ENCODE results near the gene GOLGA3.
"Not testable (repeated sequence)": the region's sequence is repeated elsewhere in the genome, so short reads cannot be mapped to it uniquely, and the experiment has no call there.

GOLGA3 gene, protein sequence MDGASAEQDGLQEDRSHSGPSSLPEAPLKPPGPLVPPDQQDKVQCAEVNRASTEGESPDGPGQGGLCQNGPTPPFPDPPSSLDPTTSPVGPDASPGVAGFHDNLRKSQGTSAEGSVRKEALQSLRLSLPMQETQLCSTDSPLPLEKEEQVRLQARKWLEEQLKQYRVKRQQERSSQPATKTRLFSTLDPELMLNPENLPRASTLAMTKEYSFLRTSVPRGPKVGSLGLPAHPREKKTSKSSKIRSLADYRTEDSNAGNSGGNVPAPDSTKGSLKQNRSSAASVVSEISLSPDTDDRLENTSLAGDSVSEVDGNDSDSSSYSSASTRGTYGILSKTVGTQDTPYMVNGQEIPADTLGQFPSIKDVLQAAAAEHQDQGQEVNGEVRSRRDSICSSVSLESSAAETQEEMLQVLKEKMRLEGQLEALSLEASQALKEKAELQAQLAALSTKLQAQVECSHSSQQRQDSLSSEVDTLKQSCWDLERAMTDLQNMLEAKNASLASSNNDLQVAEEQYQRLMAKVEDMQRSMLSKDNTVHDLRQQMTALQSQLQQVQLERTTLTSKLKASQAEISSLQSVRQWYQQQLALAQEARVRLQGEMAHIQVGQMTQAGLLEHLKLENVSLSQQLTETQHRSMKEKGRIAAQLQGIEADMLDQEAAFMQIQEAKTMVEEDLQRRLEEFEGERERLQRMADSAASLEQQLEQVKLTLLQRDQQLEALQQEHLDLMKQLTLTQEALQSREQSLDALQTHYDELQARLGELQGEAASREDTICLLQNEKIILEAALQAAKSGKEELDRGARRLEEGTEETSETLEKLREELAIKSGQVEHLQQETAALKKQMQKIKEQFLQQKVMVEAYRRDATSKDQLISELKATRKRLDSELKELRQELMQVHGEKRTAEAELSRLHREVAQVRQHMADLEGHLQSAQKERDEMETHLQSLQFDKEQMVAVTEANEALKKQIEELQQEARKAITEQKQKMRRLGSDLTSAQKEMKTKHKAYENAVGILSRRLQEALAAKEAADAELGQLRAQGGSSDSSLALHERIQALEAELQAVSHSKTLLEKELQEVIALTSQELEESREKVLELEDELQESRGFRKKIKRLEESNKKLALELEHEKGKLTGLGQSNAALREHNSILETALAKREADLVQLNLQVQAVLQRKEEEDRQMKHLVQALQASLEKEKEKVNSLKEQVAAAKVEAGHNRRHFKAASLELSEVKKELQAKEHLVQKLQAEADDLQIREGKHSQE (N-terminal part only)

DNA sequence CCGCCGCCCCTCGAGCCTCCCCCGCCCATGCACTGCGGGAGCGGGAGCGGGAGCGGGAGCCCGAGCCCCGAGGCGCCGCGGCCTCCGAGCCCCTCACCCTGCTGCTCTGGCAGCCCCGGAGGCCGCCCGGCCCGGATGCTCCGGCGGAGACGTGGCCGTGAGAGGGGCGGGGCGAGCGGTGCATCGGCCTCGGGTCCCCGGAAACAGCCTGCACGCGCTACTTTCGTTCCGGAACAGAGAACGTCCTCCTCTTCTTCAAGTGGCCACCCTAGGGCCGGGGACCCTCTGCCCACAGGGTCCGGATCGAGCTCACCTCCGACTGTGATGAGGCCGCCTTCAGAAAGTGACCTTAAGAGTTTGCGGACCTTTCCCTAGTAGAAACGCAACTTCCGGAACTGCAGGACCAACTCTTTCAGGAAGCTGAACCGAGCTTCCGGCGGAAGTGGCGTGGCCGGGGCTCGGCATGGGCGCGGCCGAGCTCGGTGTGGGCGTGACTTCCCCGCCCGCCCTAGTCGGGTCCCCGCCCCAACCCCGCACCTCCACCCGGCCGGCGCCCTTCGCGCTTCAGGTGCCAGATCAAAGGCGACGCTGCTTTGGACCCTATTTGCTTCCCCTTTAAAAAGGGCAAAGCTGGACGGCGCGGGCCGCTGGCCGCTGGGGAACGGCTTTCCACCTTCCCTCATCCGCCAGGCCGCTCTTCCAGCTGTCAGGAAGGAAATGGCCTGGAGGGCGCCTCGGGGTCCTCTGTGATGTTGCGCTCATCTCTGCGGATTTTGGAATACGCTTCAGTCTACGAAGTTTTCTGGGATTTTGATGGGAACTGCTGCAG, at the start of gene GOLGA3:
TSS of gene GOLGA3 (minus strand) at position 164 of the 829 bp plus-strand sequence. CDS start 6,741 bp downstream, outside the sequence.
- DNase-seq (ENCODE audit: low read depth), result peak; percentile 86

DNA sequence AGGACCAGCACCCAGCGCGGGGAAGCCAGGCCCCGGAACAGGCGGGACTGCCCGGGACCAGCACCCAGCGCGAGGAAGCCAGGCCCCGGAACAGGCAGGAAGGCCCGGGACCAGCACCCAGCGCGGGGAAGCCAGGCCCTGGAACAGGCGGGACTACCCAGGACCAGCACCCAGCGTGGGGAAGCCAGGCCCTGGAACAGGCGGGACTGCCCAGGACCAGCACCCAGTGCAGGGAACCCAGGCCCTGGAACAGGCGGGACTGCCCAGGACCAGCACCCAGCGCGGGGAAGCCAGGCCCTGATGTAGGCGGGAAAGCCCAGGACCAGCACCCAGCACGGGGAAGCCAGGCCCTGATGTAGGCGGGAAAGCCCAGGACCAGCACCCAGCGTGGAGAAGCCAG, 46.0 kb upstream of the GOLGA3 start:
- not testable (repeated sequence) for DNase-seq (ENCODE audit: low read depth)

DNA sequence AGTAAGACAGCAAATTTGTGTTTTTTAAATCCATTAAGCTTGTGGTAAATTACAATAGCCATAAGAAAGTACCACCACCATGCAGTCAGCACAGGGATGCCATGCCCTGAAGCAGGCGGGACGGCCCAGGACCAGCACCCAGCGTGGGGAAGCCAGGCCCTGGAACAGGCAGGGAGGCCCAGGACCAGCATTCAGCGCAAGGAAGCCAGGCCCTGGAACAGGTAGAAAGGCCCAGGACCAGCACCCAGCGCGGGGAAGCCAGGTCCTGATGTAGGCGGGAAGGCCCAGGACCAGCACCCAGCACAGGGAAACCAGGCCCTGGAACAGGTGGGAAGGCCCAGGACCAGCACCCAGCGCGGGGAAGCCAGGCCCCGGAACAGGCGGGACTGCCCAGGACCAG, 45.5 kb upstream of the GOLGA3 start:
- DNase-seq (ENCODE audit: low read depth), result no peak

DNA sequence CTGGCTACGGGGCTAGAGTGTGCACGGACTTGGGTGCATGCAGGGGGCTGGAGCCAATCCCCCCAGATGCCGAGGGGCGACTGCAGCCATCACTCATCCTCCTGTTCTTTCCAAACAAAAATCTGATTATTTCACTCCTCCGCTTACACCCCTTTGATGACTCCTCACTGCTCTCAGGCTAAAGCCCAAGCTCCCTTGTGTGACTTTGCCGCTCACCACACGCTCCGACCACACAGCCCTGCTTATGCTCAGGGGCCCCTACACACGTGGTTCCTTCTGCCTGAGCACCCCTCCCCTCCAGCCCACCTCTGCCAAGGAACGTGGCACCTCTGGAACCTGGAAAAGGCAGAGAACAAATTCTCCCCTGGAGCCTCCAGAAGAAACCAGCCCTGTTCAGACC, 45.1 kb upstream of the GOLGA3 start:
- DNase-seq (ENCODE audit: low read depth), result no peak

DNA sequence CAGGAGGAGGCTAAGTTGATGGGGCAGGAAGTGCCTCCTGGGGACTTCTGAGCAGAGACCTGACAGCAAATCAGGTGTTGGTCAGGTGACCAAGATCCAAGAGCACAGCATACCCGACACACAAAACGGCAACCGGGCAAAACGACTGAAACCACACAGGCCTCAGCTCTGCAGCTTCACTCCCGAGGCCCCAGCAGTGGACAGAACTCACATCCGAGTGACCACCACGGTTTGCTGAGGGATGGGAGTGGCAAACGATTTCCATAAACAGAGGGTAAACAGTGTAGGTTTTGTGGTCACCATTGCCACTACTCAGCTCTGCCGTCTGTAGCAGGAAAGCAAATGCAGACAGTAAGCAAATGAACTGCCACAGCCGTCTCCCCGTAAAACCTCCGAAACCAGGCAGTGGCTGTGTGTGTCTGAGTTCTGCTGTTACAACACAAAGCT, 44.3 kb upstream of the GOLGA3 start:
- DNase-seq (ENCODE audit: low read depth), result no peak

DNA sequence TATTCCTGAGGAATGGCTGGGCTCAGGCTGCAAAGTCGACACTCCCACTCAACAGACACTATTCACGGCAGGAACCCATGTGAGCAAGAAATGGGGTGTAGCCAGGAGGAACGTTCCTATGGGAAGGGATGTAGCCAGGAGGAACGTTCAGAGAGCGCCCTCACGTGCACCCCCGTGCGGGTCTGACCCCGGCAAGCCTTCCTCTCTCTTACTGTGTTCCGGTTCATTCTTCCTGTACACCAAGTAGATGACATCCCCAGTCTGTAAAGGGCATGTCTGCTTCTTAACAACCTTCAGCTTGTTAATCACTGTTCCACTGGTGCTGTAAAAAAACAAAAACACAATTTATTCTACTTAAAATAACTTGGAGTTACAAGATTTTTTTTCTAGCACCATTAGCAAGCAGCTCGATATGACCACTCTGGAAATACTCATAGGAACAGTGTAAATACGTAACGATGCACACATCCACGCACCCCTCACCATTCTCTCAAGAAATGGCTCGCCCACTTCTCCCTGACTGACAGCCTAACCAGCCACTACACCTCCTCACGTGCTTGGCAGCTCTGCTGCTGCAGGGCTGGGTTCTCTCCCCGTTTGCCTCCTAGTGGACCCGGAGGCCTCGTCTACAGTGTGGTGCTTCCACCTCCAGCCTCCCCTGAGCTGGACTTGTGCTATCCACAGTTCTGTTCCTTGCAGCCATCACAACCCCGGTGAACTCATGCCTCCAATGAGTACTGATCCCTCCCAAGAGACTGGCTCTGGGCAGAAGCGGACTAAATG, 43.6 kb upstream of the GOLGA3 start:
- no peak for DNase-seq (ENCODE audit: low read depth)

DNA sequence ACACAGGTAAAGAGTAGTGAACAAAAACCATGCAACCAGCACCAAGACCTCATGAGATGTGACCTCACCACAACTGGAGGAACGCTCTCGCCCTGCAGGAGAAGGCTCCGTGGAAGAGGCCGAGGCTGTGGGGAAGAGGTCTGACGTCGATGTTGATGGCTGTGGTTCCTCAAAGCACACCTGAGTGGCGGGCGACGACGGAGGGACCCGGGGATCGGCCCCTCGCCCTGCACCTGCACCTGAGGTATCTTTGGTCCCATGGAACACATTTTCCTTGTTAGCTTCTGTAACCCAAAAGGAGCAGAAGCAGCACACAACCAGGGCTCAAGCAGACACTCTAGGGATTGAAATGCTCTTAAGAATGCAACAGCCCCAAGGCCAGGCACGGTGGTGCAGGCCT, 40.9 kb upstream of the GOLGA3 start:
- DNase-seq (ENCODE audit: low read depth), result no peak

DNA sequence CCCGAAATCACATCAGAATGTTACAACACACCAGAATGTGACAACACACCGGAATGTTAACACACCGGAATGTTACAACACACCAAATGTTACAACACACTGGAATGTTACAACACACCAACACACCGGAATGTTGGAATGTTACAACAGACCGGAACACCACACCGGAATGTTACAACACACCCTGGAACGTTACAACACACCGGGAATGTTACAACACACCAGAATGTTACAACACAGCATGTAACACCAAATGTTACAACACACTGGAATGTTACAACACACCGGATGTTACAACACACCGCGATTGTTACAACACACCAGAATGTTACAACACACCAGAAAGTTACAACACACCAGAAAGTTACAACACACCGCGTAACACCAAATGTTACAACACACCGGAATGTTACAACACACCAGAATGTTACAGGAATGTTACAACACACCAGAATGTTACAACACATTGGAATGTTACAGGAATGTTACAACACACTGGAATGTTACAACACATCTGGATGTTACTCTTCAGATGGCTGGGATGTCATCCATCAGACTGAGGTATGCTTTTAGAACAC, 37.7 kb upstream of the GOLGA3 start:
- DNase-seq (ENCODE audit: low read depth), result no peak

DNA sequence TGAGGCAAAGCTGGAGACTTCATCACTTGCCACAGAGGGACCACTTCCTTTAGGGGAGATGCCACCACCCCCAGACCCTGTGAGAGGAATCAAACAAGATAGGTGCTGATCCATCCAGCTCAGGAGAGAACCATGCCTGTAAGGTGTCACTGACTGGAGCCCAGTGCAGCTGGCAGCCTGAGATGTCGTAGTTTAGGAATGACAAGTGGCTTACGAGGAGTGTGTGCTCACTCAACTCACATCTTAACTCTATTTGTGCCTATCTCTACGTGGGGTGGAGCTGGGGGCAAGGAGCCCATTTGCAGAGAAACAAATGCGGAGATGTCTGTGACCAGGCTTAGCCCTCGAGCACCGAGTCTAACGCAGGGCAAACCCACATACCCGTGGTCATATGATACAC, 32.9 kb upstream of the GOLGA3 start:
- DNase-seq (ENCODE audit: low read depth), result no peak

DNA sequence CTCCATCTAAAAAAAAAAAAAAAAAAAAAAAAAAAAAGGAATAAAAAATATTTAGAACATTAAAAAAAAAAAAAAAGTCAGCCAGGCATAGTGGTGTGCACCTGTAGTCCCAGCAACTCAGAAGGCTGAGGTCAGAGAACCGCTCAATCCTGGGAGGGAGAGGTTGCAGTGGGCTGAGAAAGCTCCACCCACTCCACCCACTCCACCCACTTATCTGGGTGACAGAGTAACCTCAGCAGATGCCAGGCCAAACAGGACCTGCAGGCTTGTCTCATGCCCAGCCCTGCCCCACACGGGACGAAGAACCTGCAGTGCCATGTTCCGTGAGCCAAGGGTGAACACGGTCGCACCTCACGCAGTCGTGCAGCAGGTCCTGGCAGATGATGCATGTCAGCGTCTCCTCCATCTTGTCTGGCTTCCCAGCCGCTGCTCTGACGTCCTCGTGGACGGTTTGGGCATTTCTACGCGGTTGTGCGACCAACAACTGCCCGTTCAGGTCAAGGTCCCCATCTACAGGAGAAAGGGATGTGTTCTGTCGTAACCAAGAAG, 30.1 kb upstream of the GOLGA3 start:
- DNase-seq (ENCODE audit: low read depth), result no peak

DNA sequence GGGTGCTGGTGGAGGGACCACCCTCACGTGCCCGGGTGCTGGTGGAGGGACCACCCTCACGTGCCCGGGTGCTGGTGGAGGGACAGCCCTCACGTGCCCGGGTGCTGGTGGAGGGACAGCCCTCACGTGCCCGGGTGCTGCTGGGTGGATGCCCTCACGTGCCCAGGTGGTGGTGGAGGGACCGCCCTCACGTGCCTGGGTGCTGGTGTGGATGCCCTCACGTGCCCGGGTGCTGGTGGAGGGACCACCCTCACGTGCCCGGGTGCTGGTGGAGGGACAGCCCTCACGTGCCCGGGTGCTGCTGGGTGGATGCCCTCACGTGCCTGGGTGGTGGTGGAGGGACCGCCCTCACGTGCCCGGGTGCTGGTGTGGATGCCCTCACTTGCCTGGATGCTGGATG, 28.4 kb upstream of the GOLGA3 start:
- not testable (repeated sequence) for DNase-seq (ENCODE audit: low read depth)

DNA sequence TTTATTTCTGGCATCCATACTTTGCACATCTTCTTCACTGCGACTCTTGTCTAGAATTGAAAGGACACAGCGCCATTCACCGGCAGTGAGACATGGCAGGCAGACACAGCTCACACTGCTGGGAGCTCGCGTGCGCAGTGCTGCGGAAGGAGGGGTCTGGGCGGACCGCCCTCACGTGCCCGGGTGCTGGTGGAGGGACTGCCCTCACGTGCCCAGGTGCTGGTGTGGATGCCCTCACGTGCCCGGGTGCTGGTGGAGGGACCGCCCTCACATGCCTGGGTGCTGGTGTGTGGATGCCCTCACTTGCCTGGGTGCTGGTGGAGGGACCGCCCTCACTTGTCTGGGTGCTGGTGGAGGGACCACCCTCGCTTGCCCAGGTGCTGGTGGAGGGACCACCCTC, 27.9 kb upstream of the GOLGA3 start:
- DNase-seq (ENCODE audit: low read depth), result no peak

DNA sequence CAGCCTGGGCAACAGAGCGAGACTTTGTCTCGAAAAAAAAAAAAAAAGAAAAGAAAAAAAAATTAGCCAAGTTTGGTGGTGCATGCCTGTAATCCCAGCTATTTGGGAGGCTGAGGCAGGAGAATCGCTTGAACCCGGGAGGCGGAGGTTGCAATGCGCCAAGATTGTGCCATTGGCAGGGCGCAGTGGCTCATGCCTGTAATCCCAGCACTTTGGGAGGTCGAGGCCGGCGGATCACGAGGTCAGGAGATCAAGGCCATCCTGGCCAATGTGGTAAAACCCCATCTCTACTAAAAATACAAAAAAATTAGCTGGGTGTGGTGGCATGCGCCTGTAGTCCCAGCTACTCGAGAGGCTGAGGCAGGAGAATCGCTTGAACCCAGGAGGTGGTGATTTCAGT, 26.5 kb upstream of the GOLGA3 start:
- DNase-seq (ENCODE audit: low read depth), result not testable (repeated sequence)

DNA sequence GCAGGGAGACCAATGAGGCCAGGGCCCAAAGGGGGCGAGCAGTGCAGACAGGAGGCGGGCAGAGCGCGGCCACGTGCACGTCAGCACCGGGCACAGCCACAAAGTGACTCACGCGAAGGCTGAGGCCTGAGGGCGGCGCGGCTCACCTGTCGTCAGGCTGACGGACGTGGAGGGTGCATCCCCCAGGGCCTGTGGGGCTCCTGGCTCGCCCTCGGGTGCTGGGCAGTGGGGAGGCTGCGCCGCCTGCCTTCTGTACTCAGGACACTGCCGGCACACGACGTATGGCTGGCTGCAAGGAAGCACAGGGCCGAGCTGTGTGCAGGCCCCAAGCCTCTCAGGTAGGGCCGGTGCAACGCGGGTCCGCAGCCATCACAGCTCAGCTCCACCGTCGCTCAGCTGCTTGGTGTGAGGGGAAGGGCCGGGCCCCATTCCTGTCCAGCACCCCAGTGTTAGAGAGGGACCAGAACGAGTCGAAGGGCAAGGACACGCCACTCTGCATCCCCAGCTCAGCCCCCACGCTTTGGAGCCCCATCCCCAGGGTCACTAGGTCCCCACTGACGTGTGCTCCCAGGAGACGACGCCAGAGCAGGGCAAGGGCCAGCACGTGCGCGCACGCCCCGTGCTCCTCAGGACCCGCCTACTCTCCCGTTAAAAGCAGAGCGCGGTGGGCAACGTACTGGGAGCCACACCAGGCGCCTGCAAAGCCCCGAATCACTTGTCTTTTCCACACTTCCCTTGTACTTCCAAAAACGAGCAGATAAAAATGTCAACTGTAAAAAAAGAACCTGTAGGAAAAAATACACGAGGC, 24.8 kb upstream of the GOLGA3 start:
- DNase-seq (ENCODE audit: low read depth), result no peak

DNA sequence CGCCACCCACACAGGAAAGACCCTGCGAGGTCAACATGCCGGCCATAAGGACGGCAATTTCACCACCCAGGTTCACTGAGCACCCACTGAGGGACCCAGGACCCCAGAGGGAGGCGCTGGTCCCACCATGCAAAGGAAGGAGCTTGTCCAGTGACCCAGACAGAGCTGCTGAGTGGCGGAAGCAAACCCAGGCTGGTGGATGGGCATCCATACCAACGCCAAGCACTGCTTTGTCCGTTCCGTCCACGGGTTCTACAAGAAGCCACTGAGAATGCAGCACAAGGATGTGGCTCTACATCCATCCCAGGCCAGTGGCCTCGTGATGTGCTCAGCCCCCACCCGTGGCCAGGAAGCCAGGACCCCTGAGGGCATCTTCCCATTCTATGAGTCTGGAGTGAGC, 23.8 kb upstream of the GOLGA3 start:
- no peak for DNase-seq (ENCODE audit: low read depth)

DNA sequence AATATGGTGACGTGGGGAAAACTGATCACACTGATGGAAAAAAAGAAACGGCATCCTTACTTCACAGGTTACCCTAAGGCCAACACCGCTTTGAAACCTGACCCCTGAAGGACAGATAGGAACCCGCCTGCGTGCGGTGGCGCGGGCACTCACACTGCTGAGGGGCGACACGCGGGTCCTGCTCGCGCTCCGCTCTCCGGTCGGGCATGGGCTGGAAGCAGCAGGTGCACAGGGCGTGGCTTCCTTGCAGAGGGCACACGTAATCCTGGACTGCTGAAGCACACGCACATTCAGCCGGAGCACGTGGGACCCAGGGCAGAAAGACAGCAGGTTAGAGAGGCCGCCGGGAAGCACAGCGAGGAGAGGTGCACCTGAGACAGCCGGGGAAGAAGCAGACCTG, 22.8 kb upstream of the GOLGA3 start:
- no peak for DNase-seq (ENCODE audit: low read depth)

DNA sequence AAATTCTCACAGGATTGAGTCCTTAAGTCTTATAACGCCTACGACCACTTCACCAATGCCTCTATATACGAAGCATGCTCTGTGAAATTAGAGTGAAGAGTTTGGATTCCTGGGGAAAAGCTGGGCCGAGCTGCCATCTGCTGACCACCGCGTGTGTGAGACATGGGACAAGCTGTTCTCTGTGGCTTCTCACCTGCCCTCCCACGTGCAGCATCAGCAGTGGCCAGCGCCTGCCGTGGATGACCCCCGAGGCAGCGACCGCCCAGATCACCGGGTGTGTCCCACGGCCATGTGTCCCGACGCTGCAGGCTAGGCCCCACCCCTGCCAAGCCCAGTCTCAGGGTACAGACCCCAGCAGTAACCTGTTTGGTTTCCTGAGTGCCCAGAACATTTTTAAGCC, 21.6 kb upstream of the GOLGA3 start:
- DNase-seq (ENCODE audit: low read depth), result no peak

DNA sequence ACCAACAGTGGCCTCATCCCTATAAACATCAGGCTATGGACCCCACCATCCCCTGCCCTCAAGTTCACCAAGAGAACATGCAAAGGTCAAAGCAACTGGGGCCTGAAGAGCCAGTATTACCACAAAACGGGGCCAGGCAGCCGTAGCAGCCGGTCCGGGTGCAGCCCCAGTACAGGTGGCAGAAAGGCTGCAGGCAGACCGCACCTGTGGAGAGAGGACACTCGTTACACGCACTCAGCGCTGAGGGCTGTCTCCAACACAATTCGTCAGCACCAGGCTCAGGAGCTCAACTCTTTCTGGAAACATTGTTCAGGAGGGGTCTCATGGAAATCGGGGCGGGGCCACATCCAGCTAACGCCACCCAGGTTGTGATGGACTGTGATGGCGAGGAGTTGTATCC, 19.9 kb upstream of the GOLGA3 start:
- DNase-seq (ENCODE audit: low read depth), result no peak
